Measurements from ENCODE around the gene PHF21A.

PHF21A gene

DNA sequence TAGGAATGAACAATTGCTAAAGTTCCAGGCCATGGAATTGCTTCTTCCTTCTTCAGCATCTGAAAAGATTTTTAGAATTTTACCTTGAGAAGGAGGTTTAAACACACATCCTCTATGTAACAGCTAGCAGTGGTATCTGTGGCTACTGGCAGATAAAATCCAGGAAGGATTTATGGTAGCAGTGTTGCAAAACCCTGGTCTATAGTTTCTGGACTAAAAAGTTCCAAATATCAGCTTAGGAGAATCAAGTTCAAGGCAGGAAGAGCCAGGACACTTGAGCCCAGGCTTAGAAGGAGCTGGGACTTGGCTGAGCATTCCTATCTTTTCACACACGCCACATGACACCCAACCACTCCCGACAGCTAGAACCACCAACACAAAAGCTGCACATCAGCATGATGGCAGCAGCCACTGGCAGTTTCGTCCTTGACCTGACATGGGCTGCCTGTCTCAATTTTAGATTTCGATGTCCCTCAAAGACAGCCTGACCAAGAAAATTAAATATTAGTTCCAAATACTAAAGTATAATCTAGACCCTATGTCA, 184.7 kb downstream of the PHF21A start:
- DNase-seq (ENCODE audit: low read depth, low spot score), result no peak
- H3K4me3 ChIP-seq (ENCODE audit: insufficient read length, low read depth), result no peak overlapping the region
- H3K9ac ChIP-seq (ENCODE audit: insufficient read length, low read depth), result no peak overlapping the region
- TF ChIP-seq ZNF274 (IDR thresholded peaks at IDR 0.05; ENCODE audit: low read depth, low read length) (no peak), SUZ12 (IDR thresholded peaks at IDR 0.05; ENCODE audit: extremely low read depth, insufficient read depth, insufficient read length) (no peak), YY1 (IDR thresholded peaks at IDR 0.05; ENCODE audit: insufficient read depth, insufficient read length) (no peak)
- peaks cover 43% of the 10 kb centered on the region for H3K36me3 ChIP-seq (ENCODE audit: insufficient read depth, insufficient read length, low read length)
- H3K9me3 ChIP-seq (ENCODE audit: insufficient read depth, low read length), result no peaks in the 10 kb centered on the region
- peaks cover 17% of the 10 kb centered on the region for H3K4me1 ChIP-seq (ENCODE audit: insufficient read depth, insufficient read length)
- no peaks in the 10 kb centered on the region for H3K27me3 ChIP-seq (ENCODE audit: insufficient read depth, insufficient read length)

DNA sequence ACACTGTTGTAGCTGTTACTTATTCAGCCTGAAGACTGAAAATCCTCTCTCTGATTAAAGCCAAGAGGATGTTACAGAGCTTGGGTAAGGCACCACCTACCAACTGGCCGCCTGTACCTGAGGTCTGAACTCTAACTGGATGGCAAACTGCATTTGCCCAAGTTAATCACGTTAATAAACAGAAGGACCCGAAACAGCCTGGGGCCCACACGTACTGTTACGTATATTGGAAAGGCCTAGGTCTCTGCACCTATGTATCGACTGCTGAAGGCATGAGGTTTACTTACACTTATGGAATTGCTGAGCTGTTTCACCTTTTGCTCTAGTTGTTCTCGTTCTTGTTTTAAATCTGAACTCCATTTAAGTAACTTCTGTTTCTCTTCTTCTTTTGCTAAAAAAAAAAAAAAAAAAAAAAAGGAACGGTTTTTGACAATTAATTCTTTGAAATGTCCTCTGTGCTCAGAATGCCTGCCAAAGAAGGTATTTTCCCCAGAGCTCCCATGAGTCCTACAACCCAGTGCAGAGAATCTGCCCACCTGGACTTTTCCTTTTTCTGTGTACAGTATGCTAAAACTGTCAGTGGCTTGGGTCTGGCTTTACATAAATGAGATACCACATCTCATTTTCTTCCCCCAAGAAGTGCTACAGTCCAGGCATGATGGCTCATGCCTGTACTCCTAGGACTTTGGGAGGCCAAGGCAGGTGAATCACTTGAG, 185.7 kb downstream of the PHF21A start:
- peaks cover 20% of the 10 kb centered on the region for H3K4me1 ChIP-seq (ENCODE audit: insufficient read depth, insufficient read length)
- no peak overlapping the region for H3K9ac ChIP-seq (ENCODE audit: insufficient read length, low read depth)
- H3K9me3 ChIP-seq (ENCODE audit: insufficient read depth, low read length), result no peaks in the 10 kb centered on the region
- H3K36me3 ChIP-seq (ENCODE audit: insufficient read depth, insufficient read length, low read length), result peaks cover 45% of the 10 kb centered on the region
- no peak for DNase-seq (ENCODE audit: low read depth, low spot score)
- TF ChIP-seq ZNF274 (IDR thresholded peaks at IDR 0.05; ENCODE audit: low read depth, low read length), result no peak
- TF ChIP-seq YY1 (IDR thresholded peaks at IDR 0.05; ENCODE audit: insufficient read depth, insufficient read length), result no peak
- TF ChIP-seq SUZ12 (IDR thresholded peaks at IDR 0.05; ENCODE audit: extremely low read depth, insufficient read depth, insufficient read length), result no peak
- H3K27me3 ChIP-seq (ENCODE audit: insufficient read depth, insufficient read length), result no peaks in the 10 kb centered on the region
- H3K4me3 ChIP-seq (ENCODE audit: insufficient read length, low read depth), result no peak overlapping the region

DNA sequence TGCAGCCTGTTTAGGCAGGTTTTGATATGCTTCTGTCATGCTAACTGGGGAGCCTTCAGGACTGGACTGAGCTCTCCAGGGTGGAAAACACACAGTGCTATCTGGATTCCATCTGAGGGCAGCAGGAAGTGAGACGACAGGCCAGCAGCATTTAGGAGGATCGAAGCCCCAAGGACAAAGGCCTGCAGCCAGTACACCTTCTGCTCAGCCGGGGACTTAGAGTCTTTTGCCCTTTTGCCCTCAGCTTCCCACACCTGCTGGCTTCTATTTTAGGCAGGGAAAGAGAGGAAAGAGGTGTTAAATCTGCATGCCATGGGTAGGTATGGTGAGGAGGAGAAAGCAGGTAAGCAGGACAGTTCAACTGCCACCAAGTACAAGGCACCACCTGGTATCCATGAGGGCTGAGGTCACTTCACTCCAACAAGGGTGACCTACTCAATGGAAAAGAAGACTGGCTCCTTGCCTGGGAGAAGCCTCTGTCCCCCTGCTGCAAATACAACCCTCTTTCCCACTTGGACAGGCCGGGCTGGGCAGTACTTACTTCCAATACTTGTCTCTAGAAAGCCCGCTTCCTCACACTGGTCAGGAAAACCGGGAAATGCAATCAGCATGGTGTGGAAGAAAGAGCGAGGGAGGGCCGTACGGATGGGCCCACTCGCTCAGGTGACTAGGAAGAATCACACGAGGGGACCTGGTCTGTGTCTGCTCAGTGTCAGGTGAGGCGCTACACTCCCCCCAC, 186.5 kb downstream of the PHF21A start:
- H3K9ac ChIP-seq (ENCODE audit: insufficient read length, low read depth), result no peak overlapping the region
- H3K4me1 ChIP-seq (ENCODE audit: insufficient read depth, insufficient read length), result peaks cover 20% of the 10 kb centered on the region
- no peaks in the 10 kb centered on the region for H3K27me3 ChIP-seq (ENCODE audit: insufficient read depth, insufficient read length)
- H3K36me3 ChIP-seq (ENCODE audit: insufficient read depth, insufficient read length, low read length), result peaks cover 50% of the 10 kb centered on the region
- peak; percentile 39 for DNase-seq (ENCODE audit: low read depth, low spot score)
- no peaks in the 10 kb centered on the region for H3K9me3 ChIP-seq (ENCODE audit: insufficient read depth, low read length)
- TF ChIP-seq SUZ12 (IDR thresholded peaks at IDR 0.05; ENCODE audit: extremely low read depth, insufficient read depth, insufficient read length), result no peak
- no peak for TF ChIP-seq YY1 (IDR thresholded peaks at IDR 0.05; ENCODE audit: insufficient read depth, insufficient read length)
- TF ChIP-seq ZNF274 (IDR thresholded peaks at IDR 0.05; ENCODE audit: low read depth, low read length), result no peak
- H3K4me3 ChIP-seq (ENCODE audit: insufficient read length, low read depth), result no peak overlapping the region

DNA sequence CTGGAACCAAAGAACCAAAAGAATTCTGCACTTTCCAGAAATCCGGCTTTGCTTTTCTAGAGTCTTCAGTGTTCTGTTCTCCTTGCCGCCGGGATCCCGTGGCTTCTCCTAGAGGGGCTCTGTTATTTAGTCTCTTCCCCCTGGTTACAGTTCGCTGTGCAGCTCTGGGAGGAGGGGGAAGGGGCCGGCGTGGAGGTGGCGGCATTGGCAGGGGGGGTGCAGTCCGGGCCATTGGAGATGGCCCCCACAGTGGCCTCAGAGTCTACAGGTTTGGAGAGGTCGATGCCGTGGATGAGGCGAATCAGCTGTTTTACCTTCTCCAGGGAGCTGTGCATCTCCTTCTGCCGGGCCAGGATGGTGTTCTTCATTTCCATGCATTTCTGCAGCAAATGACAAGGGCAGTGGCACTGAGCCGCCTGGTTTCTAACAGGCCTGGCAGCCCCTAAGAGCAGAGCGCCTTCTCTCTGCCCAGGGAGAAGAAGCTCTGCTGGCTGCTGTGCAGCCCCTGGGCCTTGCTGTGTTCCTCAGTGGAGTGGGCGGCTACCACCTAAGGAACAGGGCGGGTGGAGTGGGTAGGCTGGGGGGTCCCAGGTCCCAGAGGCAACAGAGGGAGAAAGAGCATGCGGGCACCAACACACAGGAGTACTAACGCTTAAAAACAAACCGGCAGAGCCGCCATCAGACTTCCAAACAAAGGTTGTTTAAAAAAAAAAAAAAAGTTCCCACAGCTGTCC, 187.2 kb downstream of the PHF21A start:
- no peak overlapping the region for H3K4me3 ChIP-seq (ENCODE audit: insufficient read length, low read depth)
- no peak for TF ChIP-seq SUZ12 (IDR thresholded peaks at IDR 0.05; ENCODE audit: extremely low read depth, insufficient read depth, insufficient read length)
- TF ChIP-seq YY1 (IDR thresholded peaks at IDR 0.05; ENCODE audit: insufficient read depth, insufficient read length), result no peak
- no peak for TF ChIP-seq ZNF274 (IDR thresholded peaks at IDR 0.05; ENCODE audit: low read depth, low read length)
- peaks cover 50% of the 10 kb centered on the region for H3K36me3 ChIP-seq (ENCODE audit: insufficient read depth, insufficient read length, low read length)
- no peak for DNase-seq (ENCODE audit: low read depth, low spot score)
- peaks cover 20% of the 10 kb centered on the region for H3K4me1 ChIP-seq (ENCODE audit: insufficient read depth, insufficient read length)
- no peak overlapping the region for H3K9ac ChIP-seq (ENCODE audit: insufficient read length, low read depth)
- H3K27me3 ChIP-seq (ENCODE audit: insufficient read depth, insufficient read length), result no peaks in the 10 kb centered on the region
- no peaks in the 10 kb centered on the region for H3K9me3 ChIP-seq (ENCODE audit: insufficient read depth, low read length)

DNA sequence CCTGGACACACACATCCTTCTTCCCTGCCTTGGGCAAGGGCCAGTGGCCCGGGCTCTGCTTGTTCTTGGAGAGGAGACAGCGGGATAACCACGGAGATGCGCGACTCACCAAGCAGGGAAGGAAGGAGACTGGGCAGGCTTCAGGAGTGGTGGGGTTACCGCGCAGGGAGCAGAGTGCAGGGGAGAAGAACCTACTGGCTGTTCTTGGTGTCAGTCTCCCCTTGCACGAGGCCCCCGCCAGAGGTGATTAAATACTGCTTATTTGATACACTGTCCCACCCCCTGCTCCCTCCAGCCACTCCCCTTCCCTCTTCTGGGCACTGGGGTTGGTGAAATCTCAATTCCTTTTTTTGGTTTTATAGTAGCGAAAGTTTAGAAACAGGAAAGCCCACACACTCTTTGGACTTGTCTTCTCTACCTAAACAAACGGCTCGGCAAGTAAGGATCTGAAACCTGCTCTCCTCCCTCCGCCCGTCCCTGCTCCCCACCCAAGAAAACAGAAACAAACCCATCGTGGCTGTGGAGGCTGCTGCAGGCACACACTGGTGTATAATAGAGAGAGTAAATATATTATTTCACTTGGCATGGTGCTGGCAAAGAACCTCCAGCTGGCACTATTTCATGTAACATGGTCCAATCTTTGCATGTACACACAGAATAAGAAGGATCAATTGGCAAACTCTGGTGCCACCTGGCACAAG, 188.0 kb downstream of the PHF21A start:
- H3K9ac ChIP-seq (ENCODE audit: insufficient read length, low read depth), result no peak overlapping the region
- TF ChIP-seq YY1 (IDR thresholded peaks at IDR 0.05; ENCODE audit: insufficient read depth, insufficient read length), result no peak
- no peak for TF ChIP-seq ZNF274 (IDR thresholded peaks at IDR 0.05; ENCODE audit: low read depth, low read length)
- no peak for TF ChIP-seq SUZ12 (IDR thresholded peaks at IDR 0.05; ENCODE audit: extremely low read depth, insufficient read depth, insufficient read length)
- H3K4me3 ChIP-seq (ENCODE audit: insufficient read length, low read depth), result no peak overlapping the region
- no peaks in the 10 kb centered on the region for H3K27me3 ChIP-seq (ENCODE audit: insufficient read depth, insufficient read length)
- DNase-seq (ENCODE audit: low read depth, low spot score), result no peak
- H3K36me3 ChIP-seq (ENCODE audit: insufficient read depth, insufficient read length, low read length), result peaks cover 53% of the 10 kb centered on the region
- H3K4me1 ChIP-seq (ENCODE audit: insufficient read depth, insufficient read length), result peaks cover 20% of the 10 kb centered on the region
- H3K9me3 ChIP-seq (ENCODE audit: insufficient read depth, low read length), result no peaks in the 10 kb centered on the region

DNA sequence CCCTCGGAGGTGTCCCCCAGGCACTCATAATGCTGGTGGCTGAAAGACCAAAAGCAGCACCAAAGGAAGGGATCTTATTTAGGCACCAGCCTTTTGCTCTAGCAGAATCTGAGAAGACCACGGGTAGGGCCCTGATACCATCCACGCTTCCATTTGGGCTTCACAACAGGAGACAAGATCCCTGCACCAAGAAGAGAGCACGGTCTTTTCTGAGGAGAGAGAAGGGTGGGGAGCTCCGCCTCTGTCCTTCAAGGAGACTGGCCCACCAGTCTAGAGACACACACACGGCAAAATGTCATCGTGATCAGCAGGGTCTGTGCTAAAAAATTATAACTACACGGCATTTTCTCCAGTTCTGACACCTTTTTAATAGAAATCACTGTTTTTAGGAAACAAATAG, 189.0 kb downstream of the PHF21A start:
- DNase-seq (ENCODE audit: low read depth, low spot score), result no peak
- no peaks in the 10 kb centered on the region for H3K9me3 ChIP-seq (ENCODE audit: insufficient read depth, low read length)
- H3K9ac ChIP-seq (ENCODE audit: insufficient read length, low read depth), result no peak overlapping the region
- no peaks in the 10 kb centered on the region for H3K27me3 ChIP-seq (ENCODE audit: insufficient read depth, insufficient read length)
- H3K4me3 ChIP-seq (ENCODE audit: insufficient read length, low read depth), result no peak overlapping the region
- peaks cover 18% of the 10 kb centered on the region for H3K4me1 ChIP-seq (ENCODE audit: insufficient read depth, insufficient read length)
- TF ChIP-seq SUZ12 (IDR thresholded peaks at IDR 0.05; ENCODE audit: extremely low read depth, insufficient read depth, insufficient read length) (no peak), YY1 (IDR thresholded peaks at IDR 0.05; ENCODE audit: insufficient read depth, insufficient read length) (no peak), ZNF274 (IDR thresholded peaks at IDR 0.05; ENCODE audit: low read depth, low read length) (no peak)
- peaks cover 64% of the 10 kb centered on the region for H3K36me3 ChIP-seq (ENCODE audit: insufficient read depth, insufficient read length, low read length)
